Endothelial cell of umbilical vein (primary cell): ENCODE results near the gene MAP4K4. TPM values are rescaled to one million over a fixed set of nuclear protein-coding genes. Genes with fewer than 3 reads are reported as not detected.

ENCODE experiments used
- BruUV-seq: library from RNA; stranded (reverse); fragments of 400-500 nt; replicated peaks from 2 replicates; lab custom pipeline; 2021; lab: Mats Ljungman, UMichigan
- CTCF ChIA-PET: fragments of 300-600, 350-600 bp; sonication (Branson Sonifier 250); formaldehyde crosslinking; loops from one replicate; lab custom pipeline; 2021; ENCODE audit warnings: antibody characterized with exemption, inconsistent platforms; lab: Charles Lee
- POLR2A ChIA-PET: fragments of 300-600, 350-600 bp; sonication (Branson Sonifier 250); formaldehyde crosslinking; loops from one replicate; lab custom pipeline; 2021; ENCODE audit warnings: antibody characterized with exemption, inconsistent platforms; lab: Charles Lee
- DNase-seq: peaks from one replicate; pipeline ENCODE4 v3.0.0-alpha.2; 2011; ENCODE audit warnings: low read depth, low spot score
- FAIRE-seq: peaks from 2 replicates; lab custom pipeline; 2011; peaks lifted over from hg19 to GRCh38; lab: Jason Lieb, UNC
- H2AFZ ChIP-seq: 2 replicates; pipeline ENCODE4 v1.6.0; 2012; ENCODE audit warnings: low read depth, low read length, control low read depth, inconsistent platforms
- H3K27ac ChIP-seq: 2 replicates; pipeline ENCODE4 v1.5.1; 2011; ENCODE audit warnings: low read depth, mild to moderate bottlenecking, control low read depth, low read length, moderate library complexity; ENCODE audit not compliant: insufficient read depth
- H3K27me3 ChIP-seq, 2 experiments: 2 replicates each; pipeline versions ENCODE4 v1.6.0 to v1.6.1; 2011; ENCODE audit warnings: low read length in 2 of 2, mixed read lengths in 1 of 2; ENCODE audit not compliant: control insufficient read depth in 2 of 2, insufficient read depth in 2 of 2
- H3K36me3 ChIP-seq, 2 experiments: 2 replicates in 1 of 2; 3 replicates in 1 of 2; pipeline ENCODE4 v1.5.1; 2011; ENCODE audit warnings: low read length in 2 of 2, mild to moderate bottlenecking in 1 of 2, moderate library complexity in 1 of 2; ENCODE audit not compliant: control insufficient read depth in 2 of 2, insufficient read depth in 2 of 2; ENCODE audit errors: extremely low read depth in 1 of 2
- H3K4me1 ChIP-seq: 3 replicates; pipeline ENCODE4 v1.5.1; 2011; ENCODE audit warnings: mild to moderate bottlenecking, low read length; ENCODE audit not compliant: control insufficient read depth, insufficient read depth; ENCODE audit errors: extremely low read depth
- H3K4me2 ChIP-seq: 2 replicates; pipeline ENCODE4 v1.6.1; 2011; ENCODE audit warnings: low read length, control low read depth, mixed read lengths; ENCODE audit not compliant: insufficient read depth
- H3K4me3 ChIP-seq, 3 experiments: fragments of 200-600 bp in 1 of 3; sonication (generic), shearing (Covaris generic) in 1 of 3; replicated peaks in 1 of 3; 2 replicates each; pipeline ENCODE4 v1.5.1; 2011 to 2016; ENCODE audit warnings: control low read depth in 3 of 3, low read length in 3 of 3, mild to moderate bottlenecking in 2 of 3, inconsistent platforms in 1 of 3, low read depth in 1 of 3, moderate library complexity in 1 of 3; ENCODE audit not compliant: insufficient read depth in 1 of 3
- H3K79me2 ChIP-seq: 2 replicates; pipeline ENCODE4 v1.6.0; 2012; ENCODE audit warnings: low read length, inconsistent platforms; ENCODE audit not compliant: control insufficient read depth, insufficient read depth
- H3K9ac ChIP-seq: replicated peaks from 2 replicates; pipeline ENCODE3; 2011; ENCODE audit warnings: low read length, control low read depth; ENCODE audit not compliant: insufficient read depth; ENCODE audit errors: extremely low read depth
- H3K9me1 ChIP-seq: replicated peaks from 3 replicates; pipeline ENCODE4 v1.6.0; 2011; ENCODE audit warnings: mild to moderate bottlenecking, low read length; ENCODE audit not compliant: control insufficient read depth, insufficient read depth; ENCODE audit errors: extremely low read depth
- H3K9me3 ChIP-seq: replicated peaks from 2 replicates; pipeline ENCODE4 v1.5.1; 2012; ENCODE audit warnings: low read length, inconsistent platforms; ENCODE audit not compliant: control insufficient read depth, insufficient read depth
- H4K20me1 ChIP-seq: replicated peaks from 2 replicates; pipeline ENCODE3; 2011; ENCODE audit warnings: mild to moderate bottlenecking, low read length; ENCODE audit not compliant: control insufficient read depth, insufficient read depth; ENCODE audit errors: extremely low read depth
- EZH2 ChIP-seq: IDR thresholded peaks from 2 replicates; pipeline ENCODE4 v1.6.1; 2012; ENCODE audit warnings: borderline replicate concordance, low read depth, mild to moderate bottlenecking, moderate library complexity, low read length, inconsistent platforms; ENCODE audit not compliant: severe bottlenecking
- FOS ChIP-seq: IDR thresholded peaks from 2 replicates; pipeline ENCODE4 v1.6.1; 2011; ENCODE audit warnings: mild to moderate bottlenecking, low read length, moderate library complexity, borderline replicate concordance; ENCODE audit not compliant: insufficient read depth
- GATA2 ChIP-seq: IDR thresholded peaks from 2 replicates; pipeline ENCODE4 v1.7.0; 2011; ENCODE audit warnings: low read depth, mild to moderate bottlenecking, moderate library complexity, mixed read lengths, low read length; ENCODE audit not compliant: insufficient read length, insufficient read depth
- POLR2A ChIP-seq: IDR thresholded peaks from 2 replicates; pipeline ENCODE4 v1.6.1; 2012; ENCODE audit warnings: low read depth, mild to moderate bottlenecking, control low read depth, low read length
- POLR2AphosphoS5 ChIP-seq: IDR thresholded peaks from 2 replicates; pipeline ENCODE4 v1.6.1; 2012; ENCODE audit warnings: low read depth, mild to moderate bottlenecking, control low read depth, low read length, moderate library complexity; ENCODE audit not compliant: insufficient read depth
- dilution Hi-C: fragments of 300-500 bp; cut with MboI; formaldehyde crosslinking; loops from one replicate; pipeline ENCODE4 v1.15.0; 2019; ENCODE audit warnings: low sequenced_read_pairs; ENCODE audit not compliant: extremely low pct_ligation_motif_present
- intact Hi-C: fragments of 100-400 bp; cut with micrococcal nuclease; formaldehyde crosslinking; loops from one replicate; pipeline ENCODE4 v1.10.0; 2022
- polyA plus RNA-seq, 4 experiments: library from polyadenylated mRNA; depleted of rRNA in 3 of 4; stranded (reverse) in 3 of 4; unstranded in 1 of 4; fragments of >200 nt; gene quantifications; 2 replicates each; pipeline versions ENCODE4 v1.2.1 to v1.2.3, GENCODE V29; 2011 to 2012; ENCODE audit warnings: missing spikeins in 1 of 4
- total RNA-seq: library from RNA; stranded (reverse); gene quantifications from 2 replicates; pipeline ENCODE4 v1.2.3, GENCODE V29; 2021
- TF ChIP-seq, protein P1 (sequence below), 2 donors: IDR thresholded peaks; 1 replicate in 1 of 2; 2 replicates in 1 of 2; pipeline ENCODE4 v1.5.1; 2011; ENCODE audit warnings: low read length in 2 of 2, mild to moderate bottlenecking in 2 of 2, moderate library complexity in 2 of 2, control low read depth in 1 of 2, inconsistent platforms in 1 of 2, low read depth in 1 of 2; ENCODE audit not compliant: insufficient read depth in 1 of 2; ENCODE audit errors: extremely low read depth in 1 of 2

Gene MAP4K4
- total and polyA plus RNA-seq, 2 donors (not counting 3 experiments of a cell fraction or from before 2014, with no cell fraction given), result 79.4 to 269 TPM

DNA sequence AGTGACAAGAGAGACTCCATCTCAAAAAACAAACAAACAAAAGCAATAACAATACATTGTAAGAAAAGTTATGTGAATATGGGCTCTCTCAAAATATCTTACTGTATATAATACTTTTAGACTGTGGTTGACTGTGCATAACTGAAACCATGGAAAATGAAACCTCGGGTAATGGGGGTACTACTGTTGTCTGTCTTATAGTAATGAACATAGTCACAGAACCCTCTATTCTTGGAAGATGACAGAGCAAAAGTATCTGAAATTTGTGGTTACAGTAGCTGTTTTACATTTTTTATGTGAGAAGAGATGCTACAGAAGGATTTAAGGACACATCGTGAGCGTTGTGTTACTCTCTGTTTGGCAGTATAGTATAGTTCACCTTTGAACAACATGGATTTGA, 60.5 kb downstream of the MAP4K4 start:
- Histone ChIP-seq H3K4me1 (peaks cover 38% of the 10 kb centered on the region), H3K4me3 (peak overlapping the region in 1 of 3 experiments; percentile 30), H4K20me1 (peaks cover 16% of the 10 kb centered on the region), H3K9me1 (no peaks in the 10 kb centered on the region), H3K79me2 (peaks cover 91% of the 10 kb centered on the region), H3K27me3 (no peaks in the 10 kb centered on the region), H3K4me2 (peak overlapping the region; percentile 91), H3K9ac (no peak overlapping the region), H2AFZ (no peak overlapping the region), H3K36me3 (peaks cover 0 to 2% of the 10 kb centered on the region in 2 experiments), H3K9me3 (no peaks in the 10 kb centered on the region), H3K27ac (peak overlapping the region; percentile 73)
- intact Hi-C loops (loop anchor here (2.0 to 5.0 kb wide), 2 partner anchors 61 to 65 kb away; partner anchors contain the start of gene MAP4K4), dilution Hi-C loops (no loop called here)
- POLR2A ChIA-PET, result no interaction called here
- DNase-seq, result no peak
- CTCF ChIA-PET, result interaction anchor here (1.4 to 3.9 kb wide), 5 partner anchors 10 to 339 kb away, joined by 3 to 24 read pairs (median 12); no protein-coding TSS in a partner anchor
- BruUV-seq, result no TSS peak
- TF ChIP-seq EZH2, result no peak
- no peak for TF ChIP-seq POLR2A
- TF ChIP-seq, protein P1, sequence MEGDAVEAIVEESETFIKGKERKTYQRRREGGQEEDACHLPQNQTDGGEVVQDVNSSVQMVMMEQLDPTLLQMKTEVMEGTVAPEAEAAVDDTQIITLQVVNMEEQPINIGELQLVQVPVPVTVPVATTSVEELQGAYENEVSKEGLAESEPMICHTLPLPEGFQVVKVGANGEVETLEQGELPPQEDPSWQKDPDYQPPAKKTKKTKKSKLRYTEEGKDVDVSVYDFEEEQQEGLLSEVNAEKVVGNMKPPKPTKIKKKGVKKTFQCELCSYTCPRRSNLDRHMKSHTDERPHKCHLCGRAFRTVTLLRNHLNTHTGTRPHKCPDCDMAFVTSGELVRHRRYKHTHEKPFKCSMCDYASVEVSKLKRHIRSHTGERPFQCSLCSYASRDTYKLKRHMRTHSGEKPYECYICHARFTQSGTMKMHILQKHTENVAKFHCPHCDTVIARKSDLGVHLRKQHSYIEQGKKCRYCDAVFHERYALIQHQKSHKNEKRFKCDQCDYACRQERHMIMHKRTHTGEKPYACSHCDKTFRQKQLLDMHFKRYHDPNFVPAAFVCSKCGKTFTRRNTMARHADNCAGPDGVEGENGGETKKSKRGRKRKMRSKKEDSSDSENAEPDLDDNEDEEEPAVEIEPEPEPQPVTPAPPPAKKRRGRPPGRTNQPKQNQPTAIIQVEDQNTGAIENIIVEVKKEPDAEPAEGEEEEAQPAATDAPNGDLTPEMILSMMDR (IDR thresholded peaks at IDR 0.05; ENCODE audit: extremely low read depth in 1 of 2, insufficient read depth in 1 of 2, low read depth in 1 of 2, low read length in 2 of 2), result no peak
- TF ChIP-seq GATA2, result no peak
- no peak for TF ChIP-seq FOS
- no peak for TF ChIP-seq POLR2AphosphoS5
- peak; percentile 40 for FAIRE-seq
